GM12872 (cell line): ENCODE data around the gene TOR1AIP1.

ENCODE experiments used
- TF ChIP-seq, protein P1 (sequence below): IDR thresholded peaks from 3 replicates; pipeline ENCODE4 v1.5.1; 2011; ENCODE audit warnings: low read depth, mild to moderate bottlenecking, low read length, moderate library complexity; ENCODE audit not compliant: insufficient read depth

Gene TOR1AIP1

DNA sequence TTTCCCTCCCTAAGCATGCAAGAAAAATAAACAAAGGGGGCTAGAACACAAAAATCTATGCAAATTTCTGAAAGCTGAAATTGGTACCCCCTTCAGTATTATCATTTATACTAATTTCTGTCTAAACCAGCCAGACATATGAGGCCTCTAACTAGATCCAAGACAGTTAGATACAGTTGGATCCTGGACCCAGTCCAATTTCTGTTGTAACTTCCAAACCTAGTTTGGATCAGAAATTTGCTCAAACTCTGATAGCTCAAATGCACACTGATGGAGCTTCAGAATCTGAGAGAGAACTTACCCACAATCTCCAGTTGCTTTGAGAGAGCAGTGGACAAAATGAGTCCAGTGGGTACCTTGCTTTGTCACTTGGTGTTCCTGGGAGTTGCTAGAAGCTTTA lies 84.5 kb downstream of the TOR1AIP1 start:
- TF ChIP-seq, protein P1, sequence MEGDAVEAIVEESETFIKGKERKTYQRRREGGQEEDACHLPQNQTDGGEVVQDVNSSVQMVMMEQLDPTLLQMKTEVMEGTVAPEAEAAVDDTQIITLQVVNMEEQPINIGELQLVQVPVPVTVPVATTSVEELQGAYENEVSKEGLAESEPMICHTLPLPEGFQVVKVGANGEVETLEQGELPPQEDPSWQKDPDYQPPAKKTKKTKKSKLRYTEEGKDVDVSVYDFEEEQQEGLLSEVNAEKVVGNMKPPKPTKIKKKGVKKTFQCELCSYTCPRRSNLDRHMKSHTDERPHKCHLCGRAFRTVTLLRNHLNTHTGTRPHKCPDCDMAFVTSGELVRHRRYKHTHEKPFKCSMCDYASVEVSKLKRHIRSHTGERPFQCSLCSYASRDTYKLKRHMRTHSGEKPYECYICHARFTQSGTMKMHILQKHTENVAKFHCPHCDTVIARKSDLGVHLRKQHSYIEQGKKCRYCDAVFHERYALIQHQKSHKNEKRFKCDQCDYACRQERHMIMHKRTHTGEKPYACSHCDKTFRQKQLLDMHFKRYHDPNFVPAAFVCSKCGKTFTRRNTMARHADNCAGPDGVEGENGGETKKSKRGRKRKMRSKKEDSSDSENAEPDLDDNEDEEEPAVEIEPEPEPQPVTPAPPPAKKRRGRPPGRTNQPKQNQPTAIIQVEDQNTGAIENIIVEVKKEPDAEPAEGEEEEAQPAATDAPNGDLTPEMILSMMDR = no peak

DNA sequence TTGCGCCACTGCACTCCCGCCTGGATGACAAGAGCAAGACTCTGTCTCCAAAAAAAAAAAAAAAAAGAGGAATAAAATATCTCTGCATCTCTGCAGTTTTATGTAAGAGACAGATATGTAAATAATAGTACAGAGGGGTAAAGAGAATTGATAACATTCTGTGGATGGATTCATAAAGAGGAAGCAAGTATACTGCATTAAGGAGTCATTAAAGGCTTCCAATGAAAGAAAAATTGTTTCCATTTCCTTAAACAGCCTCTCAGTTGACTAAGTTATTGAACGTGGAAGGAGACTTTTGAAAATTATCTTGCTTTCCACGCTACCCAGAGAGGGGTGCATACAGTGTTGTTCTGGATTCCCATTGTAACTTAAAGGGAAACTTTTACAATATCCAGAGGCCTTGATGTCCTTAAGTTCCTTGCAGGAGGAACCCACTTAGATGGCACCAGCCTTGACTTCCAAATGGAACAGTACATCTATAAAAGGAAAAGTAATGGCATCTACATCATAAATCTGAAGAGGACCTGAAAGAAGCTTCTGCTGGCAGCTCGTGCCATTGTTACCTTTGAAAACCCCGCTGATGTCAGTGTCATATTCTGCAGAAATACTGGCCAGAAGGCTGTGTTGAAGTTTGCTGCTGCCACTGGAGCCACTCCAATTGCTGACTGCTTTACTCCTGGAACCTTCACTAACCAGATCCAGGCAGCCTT lies 86.4 kb downstream of the TOR1AIP1 start:
- TF ChIP-seq, protein P1 = no peak

DNA sequence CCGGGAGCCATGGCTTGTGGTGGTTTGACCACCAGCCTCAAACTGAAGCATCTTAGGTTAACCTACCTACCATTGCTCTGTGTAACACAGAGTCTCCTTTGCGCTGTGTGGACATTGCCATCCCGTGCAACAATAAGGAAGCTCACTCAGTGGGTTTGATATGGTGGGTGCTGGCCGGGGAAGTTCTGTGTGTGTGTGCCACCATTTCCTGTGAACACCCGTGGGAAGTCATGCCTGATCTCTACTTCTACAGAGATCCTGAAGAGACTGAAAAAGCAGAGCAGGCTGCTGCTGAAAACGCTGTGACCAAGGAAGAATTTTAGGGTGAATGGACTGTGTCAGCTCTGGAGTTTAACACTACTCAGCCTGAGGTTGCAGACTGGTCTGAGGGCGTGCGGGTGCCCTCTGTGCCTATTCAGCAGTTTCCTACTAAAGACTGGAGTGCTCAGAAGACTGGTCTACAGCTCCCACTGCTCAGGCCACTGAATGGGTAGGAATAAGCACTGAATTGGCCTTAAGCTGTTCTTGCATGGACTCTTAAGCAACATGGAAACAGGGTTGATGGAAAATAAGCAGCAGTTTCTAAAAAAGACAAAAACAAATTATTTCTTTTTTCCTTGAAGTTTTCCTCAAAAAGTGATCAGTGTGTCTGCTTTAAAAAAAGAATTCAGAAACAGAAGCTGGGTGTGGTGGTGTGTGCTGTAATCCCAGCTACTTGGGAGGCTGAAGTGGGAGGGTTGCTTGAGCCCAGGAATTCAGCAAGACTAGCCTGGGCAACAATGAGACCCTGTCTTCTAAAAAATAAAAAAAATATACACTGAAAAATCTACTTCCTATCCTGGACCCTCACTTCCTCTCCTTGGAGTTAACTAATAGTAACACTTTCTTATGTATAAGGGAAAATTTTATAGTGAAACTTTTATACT lies 87.2 kb downstream of the TOR1AIP1 start:
- TF ChIP-seq, protein P1 = no peak
